Activated naive CD4-positive, alpha-beta T cell treated with anti-CD3 and anti-CD28 coated beads, Interleukin-2, amount 50 U/mL, for 24 hours (primary cell): ENCODE results near the gene TCF25.
"Not testable (repeated sequence)": the region's sequence is repeated elsewhere in the genome, so short reads cannot be mapped to it uniquely, and the experiment has no call there.

ENCODE experiments used
- H3K27ac Mint-ChIP-seq: one replicate; pipeline ENCODE4 v1.8.0; 2021; ENCODE audit warnings: mild to moderate bottlenecking, mixed read lengths
- H3K27me3 Mint-ChIP-seq: one replicate; pipeline ENCODE4 v1.8.0; 2021; ENCODE audit warnings: mixed read lengths
- H3K36me3 Mint-ChIP-seq: one replicate; pipeline ENCODE4 v1.8.0; 2021; ENCODE audit warnings: mixed read lengths
- H3K4me1 Mint-ChIP-seq: one replicate; pipeline ENCODE4 v1.8.0; 2021; ENCODE audit warnings: mixed read lengths
- H3K4me3 Mint-ChIP-seq: one replicate; pipeline ENCODE4 v1.8.0; 2021; ENCODE audit warnings: mild to moderate bottlenecking, mixed read lengths
- H3K9me3 Mint-ChIP-seq: one replicate; pipeline ENCODE4 v1.8.0; 2021; ENCODE audit warnings: mixed read lengths

Gene TCF25

DNA sequence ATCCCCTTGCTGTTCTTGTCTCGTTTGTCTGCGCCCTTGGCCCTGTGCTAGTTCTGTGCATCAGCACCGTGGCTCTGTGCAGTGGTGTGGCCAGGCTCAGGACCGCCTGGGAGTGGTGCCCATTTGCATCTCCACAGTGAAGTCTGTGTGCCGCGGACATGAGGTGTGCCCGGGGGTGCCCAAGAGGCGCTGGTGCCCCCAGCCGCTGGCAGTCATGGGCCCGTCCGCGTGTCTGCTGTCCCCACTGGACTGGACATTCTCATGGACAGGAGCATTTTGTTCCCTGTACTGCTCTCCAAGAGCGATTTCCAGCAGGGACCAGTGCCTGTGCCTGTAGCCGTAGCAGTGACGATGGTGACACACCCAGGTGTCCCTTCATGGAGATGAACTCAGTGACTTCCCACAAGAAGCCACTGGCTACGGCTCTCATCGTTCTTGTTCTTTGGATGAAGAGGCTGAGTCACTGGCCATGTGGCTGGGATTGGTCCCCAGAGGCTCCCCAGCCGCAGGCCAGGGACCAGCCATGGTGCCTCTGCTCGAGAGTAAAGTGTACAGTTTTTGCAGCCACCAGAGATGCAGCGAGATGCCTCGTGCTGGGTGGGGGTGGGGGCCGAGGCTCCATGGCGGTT lies 32.2 kb downstream of the TCF25 start:
- Mint-ChIP-seq H3K9me3 (no peaks in the 10 kb centered on the region), H3K4me1 (no peaks in the 10 kb centered on the region), H3K27me3 (no peaks in the 10 kb centered on the region), H3K36me3 (no peaks in the 10 kb centered on the region), H3K4me3 (no peak overlapping the region), H3K27ac (peak overlapping the region; percentile 72)

DNA sequence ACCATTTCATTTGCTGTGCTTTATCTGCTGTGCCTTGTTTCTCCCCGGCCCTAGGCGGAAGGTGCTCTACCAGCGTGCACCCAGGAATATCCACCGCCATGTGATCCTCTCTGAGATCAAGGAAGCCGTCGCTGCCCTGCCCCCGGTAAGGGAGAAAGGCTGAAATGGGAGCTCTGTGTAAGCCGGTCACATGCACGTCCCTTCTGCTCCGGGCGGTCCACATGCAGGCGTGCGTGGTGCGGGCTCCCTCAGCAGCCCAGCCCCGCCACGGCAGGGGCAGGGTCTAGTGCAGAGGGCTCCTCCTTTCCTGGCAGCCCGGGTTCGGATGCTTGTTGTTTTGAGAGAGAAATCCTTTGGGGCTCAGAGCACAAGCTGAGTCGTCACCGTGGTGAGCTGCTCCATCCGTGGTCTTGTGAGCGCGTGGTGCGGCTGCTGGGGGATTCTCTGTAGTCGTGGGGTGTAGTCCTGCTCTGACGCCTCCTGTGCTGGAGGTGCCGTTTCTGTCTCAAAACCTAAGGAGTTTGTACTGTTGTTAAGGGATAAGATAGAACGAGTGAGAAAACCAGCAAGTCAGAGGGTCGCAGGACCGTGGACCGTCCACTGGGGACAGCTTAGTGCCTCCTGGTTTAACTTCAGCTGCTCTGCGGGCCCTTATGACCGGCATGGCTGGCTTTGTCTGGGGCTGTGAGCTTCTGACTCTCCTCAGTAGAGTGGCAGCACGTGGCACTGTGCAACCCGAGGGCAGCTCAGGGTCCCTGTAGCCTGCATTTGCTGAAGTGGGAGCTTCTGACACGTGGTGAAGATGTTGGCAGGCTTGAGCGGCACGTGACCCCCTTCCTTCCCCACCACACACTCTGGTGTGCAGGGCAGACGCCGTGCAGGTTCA lies 33.0 kb downstream of the TCF25 start:
- no peaks in the 10 kb centered on the region for H3K36me3 Mint-ChIP-seq
- H3K4me1 Mint-ChIP-seq: no peaks in the 10 kb centered on the region
- no peaks in the 10 kb centered on the region for H3K27me3 Mint-ChIP-seq
- no peaks in the 10 kb centered on the region for H3K9me3 Mint-ChIP-seq
- no peak overlapping the region for H3K4me3 Mint-ChIP-seq
- no peak overlapping the region for H3K27ac Mint-ChIP-seq

DNA sequence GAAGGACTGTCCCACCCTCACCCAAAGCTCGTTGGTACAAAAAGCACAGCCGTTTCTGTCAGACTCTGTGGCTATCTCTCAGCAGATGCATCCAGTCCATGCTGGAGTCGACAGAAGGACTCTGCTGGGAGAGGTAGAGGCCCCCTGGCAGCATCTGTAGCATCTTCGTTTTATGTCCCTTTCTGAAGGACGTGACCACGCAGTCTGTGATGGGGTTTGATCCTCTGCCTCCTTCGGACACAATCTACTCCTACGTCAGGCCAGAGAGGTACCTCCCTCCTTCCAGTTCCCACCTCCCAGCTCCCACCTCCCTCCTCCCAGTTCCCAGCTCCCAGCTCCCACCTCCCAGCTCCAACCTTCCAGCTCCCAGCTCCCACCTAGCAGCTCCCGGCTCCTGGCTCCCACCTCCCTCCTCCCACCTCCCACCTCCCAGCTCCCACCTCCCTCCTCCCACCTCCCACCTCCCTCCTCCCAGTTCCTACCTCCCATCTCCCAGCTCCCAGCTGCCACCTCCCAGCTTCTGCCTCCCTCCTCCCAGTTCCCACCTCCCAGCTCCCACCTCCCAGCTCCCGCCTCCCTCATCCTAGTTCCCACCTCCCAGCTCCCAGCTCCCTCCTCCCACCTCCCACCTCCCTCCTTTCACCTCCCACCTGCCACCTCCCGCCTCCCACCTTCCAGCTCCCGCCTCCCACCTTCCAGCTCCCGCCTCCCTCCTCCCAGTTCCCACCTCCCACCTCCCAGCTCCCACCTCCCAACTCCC lies 33.8 kb downstream of the TCF25 start:
- no peak overlapping the region for H3K4me3 Mint-ChIP-seq
- no peaks in the 10 kb centered on the region for H3K9me3 Mint-ChIP-seq
- no peaks in the 10 kb centered on the region for H3K4me1 Mint-ChIP-seq
- H3K27ac Mint-ChIP-seq: no peak overlapping the region
- no peaks in the 10 kb centered on the region for H3K36me3 Mint-ChIP-seq
- no peaks in the 10 kb centered on the region for H3K27me3 Mint-ChIP-seq

DNA sequence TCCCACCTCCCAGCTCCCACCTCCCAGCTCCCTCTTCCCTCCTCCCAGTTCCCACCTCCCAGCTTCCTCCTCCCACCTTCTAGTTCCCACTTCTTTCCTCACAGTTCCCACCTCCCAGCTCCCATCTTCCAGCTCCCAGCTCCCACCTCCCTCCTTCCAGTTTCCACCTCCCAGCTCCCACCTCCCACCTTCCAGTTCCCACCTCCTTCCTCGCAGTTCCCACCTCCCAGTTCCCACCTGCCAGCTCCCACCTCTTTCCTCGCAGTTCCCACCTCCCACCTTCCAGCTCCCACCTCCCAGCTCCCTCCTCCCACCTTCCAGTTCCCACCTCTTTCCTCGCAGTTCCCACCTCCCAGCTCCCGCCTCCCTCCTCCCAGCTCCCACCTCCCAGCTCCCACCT lies 34.8 kb downstream of the TCF25 start:
- H3K27ac Mint-ChIP-seq: no peak overlapping the region
- H3K9me3 Mint-ChIP-seq: no peaks in the 10 kb centered on the region
- no peaks in the 10 kb centered on the region for H3K27me3 Mint-ChIP-seq
- no peak overlapping the region for H3K4me3 Mint-ChIP-seq
- H3K36me3 Mint-ChIP-seq: no peaks in the 10 kb centered on the region
- H3K4me1 Mint-ChIP-seq: no peaks in the 10 kb centered on the region

DNA sequence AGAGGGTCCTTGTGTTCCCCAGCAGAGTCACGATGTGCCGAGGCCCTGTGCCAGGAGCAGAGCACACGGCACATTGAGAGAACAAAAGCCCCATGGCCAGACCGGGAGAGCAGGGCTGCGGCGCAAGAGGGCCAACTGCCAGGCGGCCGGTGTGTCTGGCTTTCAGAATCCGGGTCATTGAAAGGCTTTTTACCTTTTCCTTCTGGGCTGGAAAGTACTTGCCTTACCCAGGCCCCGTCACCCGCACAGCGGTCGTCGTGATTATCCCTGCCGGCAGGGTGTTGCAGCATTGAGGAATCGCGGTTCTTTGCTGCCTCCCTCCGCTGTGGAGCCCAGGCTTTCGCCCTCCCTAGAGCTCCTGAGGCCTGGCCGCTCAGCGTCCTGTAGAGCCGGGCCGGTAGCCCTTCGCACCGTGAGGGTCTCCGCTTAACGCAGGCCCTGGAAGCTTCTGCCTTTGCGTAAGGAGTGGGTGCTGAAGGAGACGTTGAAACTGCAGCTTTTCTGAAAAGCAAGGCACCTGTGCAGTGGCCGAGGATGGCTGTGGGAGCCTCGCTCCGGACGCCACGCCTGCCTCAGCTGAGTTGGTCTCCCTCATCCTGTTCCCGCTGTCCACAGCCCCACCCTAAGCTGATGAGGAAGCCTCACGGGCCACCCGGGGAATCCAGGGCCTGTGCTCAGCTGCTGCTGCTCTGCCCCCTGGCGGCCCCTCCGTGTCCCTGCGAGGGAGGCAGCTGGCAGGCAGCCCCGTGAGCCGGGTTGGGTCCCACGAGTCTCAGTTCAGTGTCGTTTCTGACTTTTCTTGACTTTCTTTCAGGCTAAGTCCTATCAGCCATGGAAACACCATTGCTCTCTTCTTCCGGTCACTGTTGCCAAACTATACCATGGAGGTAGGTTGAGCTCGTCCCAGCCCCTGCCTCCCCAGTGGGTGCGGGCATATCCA lies 36.7 kb downstream of the TCF25 start:
- Mint-ChIP-seq H3K36me3 (no peaks in the 10 kb centered on the region), H3K4me1 (no peaks in the 10 kb centered on the region), H3K27me3 (no peaks in the 10 kb centered on the region), H3K9me3 (no peaks in the 10 kb centered on the region), H3K4me3 (no peak overlapping the region), H3K27ac (no peak overlapping the region)

DNA sequence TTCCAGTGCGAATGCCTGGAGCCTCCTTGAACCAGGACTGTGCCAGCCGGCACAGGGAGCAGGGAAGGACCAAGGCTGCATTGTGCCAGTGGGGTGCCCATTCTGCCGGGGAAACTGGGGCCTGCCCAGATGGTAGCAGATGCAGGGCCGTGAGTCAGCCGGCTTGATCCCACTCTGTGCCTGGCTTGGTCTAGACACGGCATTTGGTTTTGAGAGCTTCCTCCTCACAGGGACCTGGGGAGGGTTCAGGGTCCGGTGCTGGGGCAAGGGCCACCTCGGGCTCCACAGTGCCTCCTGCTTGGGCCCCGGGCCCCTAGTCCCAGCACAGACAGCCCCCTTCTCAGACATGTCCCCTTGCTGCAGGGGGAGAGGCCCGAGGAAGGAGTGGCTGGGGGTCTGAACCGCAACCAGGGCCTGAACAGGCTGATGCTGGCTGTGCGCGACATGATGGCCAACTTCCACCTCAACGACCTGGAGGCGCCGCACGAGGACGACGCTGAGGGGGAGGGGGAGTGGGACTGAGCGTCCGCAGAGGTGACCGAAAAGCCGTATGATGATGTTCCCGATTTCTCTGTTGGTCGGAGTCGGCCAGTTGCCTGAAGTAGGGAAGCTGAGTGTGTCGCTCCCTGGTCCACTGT lies 37.4 kb downstream of the TCF25 start:
- H3K36me3 Mint-ChIP-seq: no peaks in the 10 kb centered on the region
- no peaks in the 10 kb centered on the region for H3K27me3 Mint-ChIP-seq
- H3K27ac Mint-ChIP-seq: peak overlapping the region; percentile 74
- H3K9me3 Mint-ChIP-seq: no peaks in the 10 kb centered on the region
- no peak overlapping the region for H3K4me3 Mint-ChIP-seq
- no peaks in the 10 kb centered on the region for H3K4me1 Mint-ChIP-seq

DNA sequence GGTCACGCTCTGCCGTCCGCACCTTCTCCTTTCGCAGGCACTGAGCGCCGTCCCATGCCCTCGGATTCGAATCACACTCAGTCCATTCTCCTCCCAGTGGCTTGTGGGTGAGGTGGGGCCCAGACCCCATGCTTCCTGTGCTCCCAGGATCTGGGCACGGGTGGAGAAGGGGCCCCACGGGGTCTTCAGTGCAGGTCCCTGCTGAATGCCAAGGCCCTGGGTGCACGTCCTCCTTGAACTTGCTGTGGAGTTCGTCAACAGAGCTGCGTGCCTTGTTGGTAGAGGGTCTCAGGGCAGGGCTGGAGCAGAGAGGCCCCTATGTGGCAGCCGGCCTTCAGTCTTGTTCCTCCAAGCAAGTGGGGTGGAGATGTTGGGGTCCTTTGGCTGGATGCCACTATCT lies 38.0 kb downstream of the TCF25 start:
- Mint-ChIP-seq H3K36me3 (no peaks in the 10 kb centered on the region), H3K4me1 (peaks cover 3% of the 10 kb centered on the region), H3K27me3 (no peaks in the 10 kb centered on the region), H3K4me3 (no peak overlapping the region), H3K9me3 (no peaks in the 10 kb centered on the region), H3K27ac (peak overlapping the region; percentile 74)

DNA sequence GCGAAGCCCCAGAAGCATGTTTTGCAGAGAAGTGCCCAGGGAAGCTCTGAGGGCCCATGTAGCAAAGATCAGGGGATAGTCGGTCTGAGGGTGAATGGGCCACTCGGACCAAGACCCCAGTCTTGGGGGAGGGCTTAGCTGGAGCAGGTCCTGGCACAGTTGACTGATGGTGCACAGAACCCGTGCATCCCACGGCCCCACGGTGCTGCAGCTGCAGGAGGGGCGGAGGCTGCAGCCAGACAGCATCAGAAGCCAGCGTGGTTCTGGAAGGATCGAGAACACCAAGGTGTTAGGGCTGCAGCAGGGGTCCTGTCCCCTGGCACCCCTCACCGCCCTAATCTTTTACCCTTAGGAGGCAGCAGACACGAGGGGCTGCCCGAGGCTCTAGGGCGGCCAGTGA lies 38.8 kb downstream of the TCF25 start:
- H3K4me1 Mint-ChIP-seq: peaks cover 3% of the 10 kb centered on the region
- no peak overlapping the region for H3K27ac Mint-ChIP-seq
- H3K9me3 Mint-ChIP-seq: no peaks in the 10 kb centered on the region
- no peaks in the 10 kb centered on the region for H3K27me3 Mint-ChIP-seq
- H3K36me3 Mint-ChIP-seq: no peaks in the 10 kb centered on the region
- H3K4me3 Mint-ChIP-seq: no peak overlapping the region

DNA sequence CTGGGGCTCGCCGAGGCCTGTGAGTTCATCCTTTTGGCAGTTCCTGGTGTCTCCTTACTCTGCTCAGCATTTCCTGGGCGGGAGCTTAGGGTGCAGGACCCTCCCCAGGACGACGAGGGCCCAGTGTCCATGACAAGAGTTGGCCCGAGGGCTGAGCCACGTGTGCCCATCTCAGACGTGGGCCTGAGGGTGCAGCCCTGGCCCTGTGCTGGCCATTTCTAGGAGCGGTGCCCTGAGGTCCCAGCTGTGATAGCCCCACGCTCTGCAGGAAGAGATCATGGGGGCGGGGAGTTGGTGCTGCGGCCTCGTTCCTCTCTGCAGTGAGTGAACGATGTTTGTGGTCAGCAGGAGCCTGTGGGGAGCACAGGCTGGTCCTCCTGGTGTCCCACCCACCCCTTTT lies 39.2 kb downstream of the TCF25 start:
- Mint-ChIP-seq H3K27me3 (no peaks in the 10 kb centered on the region), H3K36me3 (no peaks in the 10 kb centered on the region), H3K27ac (no peak overlapping the region), H3K9me3 (no peaks in the 10 kb centered on the region), H3K4me3 (no peak overlapping the region), H3K4me1 (peaks cover 7% of the 10 kb centered on the region)

DNA sequence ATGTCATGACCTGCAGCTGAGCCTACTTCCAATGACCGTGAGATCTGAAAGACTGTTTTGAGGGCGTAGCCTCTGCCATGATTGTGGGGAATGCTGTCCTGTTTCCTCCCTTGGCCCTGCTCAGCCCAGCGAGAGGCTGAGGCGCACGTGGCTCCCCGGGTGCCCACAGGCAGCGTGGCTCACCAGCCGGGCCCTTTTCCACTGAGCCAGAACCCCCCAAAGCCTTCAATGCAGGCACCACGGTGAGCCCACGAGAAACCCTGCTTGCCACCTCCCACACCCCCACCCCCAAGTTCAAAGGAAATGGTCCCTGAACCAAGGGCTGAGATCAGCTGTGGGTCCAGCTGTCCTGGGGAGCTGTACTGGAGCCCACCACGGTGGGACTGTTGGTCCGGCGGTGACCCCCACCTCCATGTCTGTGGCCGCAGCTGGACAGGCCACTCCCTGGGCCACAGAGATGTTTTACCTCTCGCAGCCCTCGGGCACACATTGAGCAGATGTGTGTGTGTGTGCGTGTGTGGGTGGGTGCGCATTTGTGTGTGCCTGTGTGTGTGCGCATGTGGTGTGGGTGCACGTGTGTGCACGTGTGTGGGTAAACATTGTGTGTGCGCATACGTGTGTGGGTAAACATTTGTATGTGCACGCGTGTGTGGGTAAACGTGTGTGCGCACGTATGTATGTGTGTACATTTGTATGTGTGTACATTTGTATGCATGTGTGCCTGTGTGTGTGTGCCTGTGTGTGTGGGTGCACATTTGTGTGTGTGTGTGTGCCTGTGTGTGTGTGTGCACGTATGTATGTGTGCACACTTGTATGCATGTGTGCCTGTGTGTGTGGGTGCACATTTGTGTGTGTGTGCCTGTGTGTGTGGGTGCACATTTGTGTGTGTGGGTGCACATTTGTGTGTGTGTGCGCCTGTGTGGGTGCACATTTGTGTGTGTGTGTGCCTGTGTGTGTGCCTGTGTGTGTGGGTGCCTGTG lies 40.3 kb downstream of the TCF25 start:
- H3K27me3 Mint-ChIP-seq: peaks cover 1% of the 10 kb centered on the region
- H3K36me3 Mint-ChIP-seq: no peaks in the 10 kb centered on the region
- no peak overlapping the region for H3K4me3 Mint-ChIP-seq
- H3K9me3 Mint-ChIP-seq: no peaks in the 10 kb centered on the region
- no peak overlapping the region for H3K27ac Mint-ChIP-seq
- H3K4me1 Mint-ChIP-seq: peaks cover 13% of the 10 kb centered on the region

DNA sequence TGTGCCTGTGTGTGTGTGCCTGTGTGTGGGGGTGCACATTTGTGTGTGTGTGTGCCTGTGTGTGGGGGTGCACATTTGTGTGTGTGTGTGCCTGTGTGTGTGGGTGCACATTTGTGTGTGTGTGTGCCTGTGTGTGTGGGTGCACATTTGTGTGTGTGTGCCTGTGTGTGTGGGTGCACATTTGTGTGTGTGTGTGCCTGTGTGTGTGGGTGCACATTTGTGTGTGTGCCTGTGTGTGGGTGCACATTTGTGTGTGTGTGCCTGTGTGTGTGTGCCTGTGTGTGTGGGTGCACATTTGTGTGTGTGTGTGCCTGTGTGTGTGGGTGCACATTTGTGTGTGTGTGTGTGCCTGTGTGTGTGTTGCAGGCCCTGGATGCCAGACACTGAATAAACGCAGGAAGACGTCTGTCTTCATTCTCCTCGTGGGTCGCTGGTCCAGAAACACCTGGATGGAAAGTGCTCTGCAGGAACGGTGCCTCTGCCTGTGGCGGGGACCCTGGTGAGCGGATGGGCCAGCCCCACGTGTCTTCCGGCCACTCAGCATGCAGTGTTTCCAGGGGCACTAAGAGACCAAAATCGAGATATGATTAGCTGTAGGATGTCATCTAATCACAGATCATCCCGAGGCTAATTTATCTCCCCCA lies 41.4 kb downstream of the TCF25 start:
- H3K36me3 Mint-ChIP-seq, H3K27me3 Mint-ChIP-seq, H3K27ac Mint-ChIP-seq, H3K9me3 Mint-ChIP-seq, H3K4me3 Mint-ChIP-seq: not testable (repeated sequence)
- H3K4me1 Mint-ChIP-seq: peaks cover 20% of the 10 kb centered on the region

DNA sequence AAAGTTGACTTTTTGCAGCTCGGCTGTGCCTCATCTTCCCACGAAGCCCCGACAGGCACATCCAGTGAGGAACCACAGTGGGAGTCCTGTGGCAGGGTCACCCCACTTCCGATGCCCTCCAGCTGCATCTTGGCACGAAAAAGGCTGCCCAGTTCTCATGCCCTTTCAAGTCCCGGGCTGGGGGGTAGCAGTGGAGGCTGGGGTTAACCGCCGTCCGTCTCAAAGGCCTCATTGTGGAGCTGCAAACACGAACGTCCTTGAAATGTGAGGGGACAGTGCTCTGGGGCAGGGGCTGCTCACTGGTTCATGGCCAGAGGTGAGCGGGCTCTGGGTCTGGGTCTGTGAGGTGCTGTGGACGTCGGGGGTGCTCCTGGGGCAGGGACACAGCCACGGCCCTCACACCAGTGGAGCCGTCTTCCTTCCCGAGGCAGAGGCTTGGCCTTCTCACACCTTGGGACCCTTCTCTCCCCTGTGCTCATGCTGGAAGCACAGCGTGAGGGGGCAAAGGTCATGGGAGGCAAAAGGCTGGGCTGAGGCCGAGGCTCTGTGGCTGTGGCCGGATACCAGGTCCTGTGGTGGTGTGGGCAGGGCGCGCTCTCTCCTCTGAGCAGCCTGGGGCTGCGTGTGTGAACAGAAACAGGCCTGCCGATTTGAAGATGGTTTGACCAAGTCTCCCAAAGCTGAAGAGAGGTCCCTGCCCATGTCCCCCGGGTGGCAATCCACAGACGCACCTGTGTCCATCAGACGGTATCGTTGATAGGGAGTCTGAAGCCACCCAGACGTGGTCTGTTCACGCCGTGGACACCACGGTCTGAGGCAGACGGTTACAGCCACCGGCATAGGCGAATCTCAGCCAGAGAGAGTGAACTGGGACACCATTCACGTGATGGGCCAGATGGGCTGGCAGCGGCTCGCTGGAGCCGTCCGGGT lies 42.2 kb downstream of the TCF25 start:
- H3K9me3 Mint-ChIP-seq: no peaks in the 10 kb centered on the region
- H3K27me3 Mint-ChIP-seq: peaks cover 5% of the 10 kb centered on the region
- H3K36me3 Mint-ChIP-seq: no peaks in the 10 kb centered on the region
- peaks cover 25% of the 10 kb centered on the region for H3K4me1 Mint-ChIP-seq
- H3K4me3 Mint-ChIP-seq: peak overlapping the region; percentile 51
- no peak overlapping the region for H3K27ac Mint-ChIP-seq
